ENCODE measurements around the gene KRTAP5-8. TPM values are rescaled to one million over a fixed set of nuclear protein-coding genes. Genes with fewer than 3 reads are reported as not detected.

KRTAP5-8 gene
- total RNA-seq, 1 experiment from 2014 or later, result not detected

- TF ChIP-seq PRDM15 (CRISPR knock-in tag; IDR thresholded peaks at IDR 0.05), result no peak
- TF ChIP-seq ELF4 (CRISPR knock-in tag; IDR thresholded peaks at IDR 0.05; ENCODE audit: low read depth), result no peak
- TF ChIP-seq ATF3 (CRISPR knock-in tag; conservative IDR thresholded peaks at IDR 0.05), result no peak
- no peak for TF ChIP-seq MYBL2 (CRISPR knock-in tag; IDR thresholded peaks at IDR 0.05)
- no peak for TF ChIP-seq ZMAT4 (CRISPR knock-in tag; IDR thresholded peaks at IDR 0.05)
- TF ChIP-seq ZBTB43 (CRISPR knock-in tag; IDR thresholded peaks at IDR 0.05), result no peak
- no peak for TF ChIP-seq ZNF138 (CRISPR knock-in tag; conservative IDR thresholded peaks at IDR 0.05)
- TF ChIP-seq ATF6 (CRISPR knock-in tag; IDR thresholded peaks at IDR 0.05), result no peak
- no peak for TF ChIP-seq ZNF671 (CRISPR knock-in tag; IDR thresholded peaks at IDR 0.05)
- TF ChIP-seq ZNF232 (CRISPR knock-in tag; IDR thresholded peaks at IDR 0.05), result no peak
- no peak for TF ChIP-seq NFYB (CRISPR knock-in tag; conservative IDR thresholded peaks at IDR 0.05; ENCODE audit: low read depth)
Measured at GRCh38 chr11:71538666-71538990, 803 bp downstream of the KRTAP5-8 start (continued).

GRCh38 chr11:71539017-71539416, 1.2 kb downstream of the KRTAP5-8 start:
- H3K27me3 Mint-ChIP-seq (ENCODE audit: low read depth), result peaks cover 10% of the 10 kb centered on the region
- POLR2A ChIA-PET, result no interaction called here
- no peak overlapping the region for H3K27ac Mint-ChIP-seq
- H3K4me3 Mint-ChIP-seq, result no peak overlapping the region
- CTCF ChIA-PET, result interaction anchor here (1.2 kb wide), 1 partner anchor 24 kb away, joined by 3 read pairs; no protein-coding TSS in a partner anchor
- peaks cover 4% of the 10 kb centered on the region; the same call in 1 of the 2 replicates for H3K4me1 Mint-ChIP-seq
- ATAC-seq (no peak), DNase-seq (ENCODE audit: low spot score) (no peak)
- peaks cover 13% of the 10 kb centered on the region for H3K9me3 Mint-ChIP-seq
- H3K36me3 Mint-ChIP-seq, result peaks cover 7% of the 10 kb centered on the region
- no peak for TF ChIP-seq NR2C2 (CRISPR knock-in tag; IDR thresholded peaks at IDR 0.05)
- no peak for TF ChIP-seq FOXP4 (CRISPR knock-in tag; IDR thresholded peaks at IDR 0.05)
- TF ChIP-seq ZNF512 (CRISPR knock-in tag; IDR thresholded peaks at IDR 0.05; ENCODE audit: borderline replicate concordance), result no peak
- no peak for TF ChIP-seq CREM (CRISPR knock-in tag; IDR thresholded peaks at IDR 0.05)
- TF ChIP-seq NFYB (CRISPR knock-in tag; conservative IDR thresholded peaks at IDR 0.05; ENCODE audit: low read depth), result no peak
- no peak for TF ChIP-seq ZNF263 (CRISPR knock-in tag; IDR thresholded peaks at IDR 0.05; ENCODE audit: low read depth)
- no peak for TF ChIP-seq ZMAT4 (CRISPR knock-in tag; IDR thresholded peaks at IDR 0.05)
- TF ChIP-seq OVOL2 (CRISPR knock-in tag; IDR thresholded peaks at IDR 0.05; ENCODE audit: borderline replicate concordance), result no peak
- no peak for TF ChIP-seq TEAD4 (CRISPR knock-in tag; IDR thresholded peaks at IDR 0.05)
- no peak for TF ChIP-seq STAT6 (CRISPR knock-in tag; conservative IDR thresholded peaks at IDR 0.05; ENCODE audit: low read depth)
- no peak for TF ChIP-seq USF1 (CRISPR knock-in tag; IDR thresholded peaks at IDR 0.05)
- TF ChIP-seq ZNF671 (CRISPR knock-in tag; IDR thresholded peaks at IDR 0.05), result no peak
- no peak for TF ChIP-seq ATF3 (CRISPR knock-in tag; conservative IDR thresholded peaks at IDR 0.05)
